Measurements from ENCODE around the gene TNIK.

GRCh38 chr3:171488479-171488878 lies 28.3 kb upstream of the TNIK start:
- TF ChIP-seq ZNF274 (IDR thresholded peaks at IDR 0.05; ENCODE audit: low read depth, low read length) = no peak
- no peak for TF ChIP-seq YY1 (IDR thresholded peaks at IDR 0.05; ENCODE audit: insufficient read depth, insufficient read length)
